ENCODE measurements around the gene DNAJC4. TPM values are rescaled to one million over a fixed set of nuclear protein-coding genes. Genes with fewer than 3 reads are reported as not detected.

DNAJC4 gene
- polyA plus RNA-seq, 3 donors, result 25.5 to 78.9 (median 32.5) TPM

- TF ChIP-seq CTCF (IDR thresholded peaks at IDR 0.05), result no peak
- Mint-ChIP-seq H3K9me3 (no peaks in the 10 kb centered on the region), H3K4me1 (peaks cover 36% of the 10 kb centered on the region), H3K36me3 (peaks cover 33 to 56% of the 10 kb centered on the region in 2 donors), H3K4me3 (no peak overlapping the region), H3K27me3 (ENCODE audit: low read depth in 3 of 3) (peaks cover 0 to 1% (median 0%) of the 10 kb centered on the region in 3 donors), H3K27ac (peak overlapping the region; percentile 18 to 79 (median 48))
- no peaks in the 10 kb centered on the region for H3K27me3 ChIP-seq (ENCODE audit: control insufficient read depth in 2 of 2, insufficient read depth in 2 of 2, low read length in 2 of 2)
- peak in 1 of 3 donors; percentile 4 for DNase-seq
- H3K4me2 ChIP-seq (replicated peaks; ENCODE audit: extremely low read depth, low read length, poor library complexity, severe bottlenecking), result peak overlapping the region; percentile 98
- H2AFZ ChIP-seq (ENCODE audit: insufficient read depth, low read depth, low read length, poor library complexity, severe bottlenecking), result no peak overlapping the region
- H3K36me3 ChIP-seq (replicated peaks in 1 of 2; ENCODE audit: control insufficient read depth in 1 of 2, insufficient read depth in 2 of 2, low read length in 2 of 2), result peaks cover 44 to 46% of the 10 kb centered on the region in 2 donors
- H3K9ac ChIP-seq (ENCODE audit: insufficient read depth, low read length, poor library complexity, severe bottlenecking), result no peak overlapping the region
- H4K20me1 ChIP-seq (ENCODE audit: insufficient read depth, low read length), result peaks cover 54% of the 10 kb centered on the region
- peak overlapping the region; percentile 12 to 92 for H3K27ac ChIP-seq (ENCODE audit: low read depth in 1 of 2, low read length in 2 of 2)
- intact Hi-C loops (cut with micrococcal nuclease), result no loop called here
- no peaks in the 10 kb centered on the region for H3K9me3 ChIP-seq (replicated peaks in 1 of 2; ENCODE audit: control insufficient read depth in 1 of 2, insufficient read depth in 1 of 2, low read length in 2 of 2)
- peak overlapping the region in 1 of 3 experiments; percentile 96 for H3K4me3 ChIP-seq (replicated peaks in 1 of 3; ENCODE audit: low read depth in 2 of 3, low read length in 3 of 3)
- peaks cover 41% of the 10 kb centered on the region for H3K79me2 ChIP-seq (ENCODE audit: insufficient read depth, low read length)
- peaks cover 32 to 43% of the 10 kb centered on the region in 2 donors for H3K4me1 ChIP-seq (ENCODE audit: control insufficient read depth in 1 of 2, insufficient read depth in 2 of 2, low read length in 2 of 2)
- WGBS (ENCODE audit: insufficient coverage), result 93% methylated on average over 17 of the region's 17 CpGs
Measured at GRCh38 chr11:64224151-64224890, 6.0 kb upstream of the DNAJC4 start.

DNA sequence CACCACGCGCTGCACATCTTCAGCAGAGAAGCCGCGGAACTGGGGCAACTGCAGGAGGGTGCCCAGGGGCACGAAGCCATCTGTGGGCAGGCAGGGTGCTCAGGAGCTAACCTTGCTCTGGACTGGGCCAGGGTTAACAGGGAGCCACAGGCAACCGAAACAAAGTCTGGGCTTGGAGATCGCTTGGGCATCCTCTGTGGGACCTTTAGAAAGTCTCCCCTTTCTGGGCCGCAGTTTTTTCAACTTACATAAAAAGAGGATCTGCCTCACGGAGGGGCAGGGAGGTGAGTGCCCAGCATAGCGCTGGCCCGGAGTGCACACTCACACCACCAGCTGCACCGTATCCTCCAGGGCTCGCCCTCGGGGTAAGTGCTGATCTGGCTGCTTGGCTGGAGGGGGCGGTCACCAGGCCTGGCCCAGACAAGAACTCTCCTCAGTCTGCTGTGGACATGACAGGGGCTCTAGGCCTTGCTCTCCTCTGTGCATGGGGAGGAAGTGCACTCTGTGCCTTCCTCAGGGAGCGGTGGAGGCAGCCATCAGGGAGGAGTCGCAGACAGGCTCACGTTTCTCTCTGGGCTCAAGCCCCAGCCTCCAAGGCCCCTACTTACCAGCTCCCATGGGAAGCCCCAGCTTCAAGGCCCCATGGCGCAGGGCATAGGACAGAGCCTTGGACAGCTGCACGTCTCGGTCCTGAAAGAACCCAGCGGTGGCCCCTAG, 5.3 kb upstream of the DNAJC4 start:
- intact Hi-C loops (cut with micrococcal nuclease), result no loop called here
- H3K27me3 ChIP-seq (ENCODE audit: control insufficient read depth in 2 of 2, insufficient read depth in 2 of 2, low read length in 2 of 2), result no peaks in the 10 kb centered on the region
- peak overlapping the region; percentile 15 to 92 for H3K27ac ChIP-seq (ENCODE audit: low read depth in 1 of 2, low read length in 2 of 2)
- H4K20me1 ChIP-seq (ENCODE audit: insufficient read depth, low read length), result peaks cover 47% of the 10 kb centered on the region
- Mint-ChIP-seq H3K27me3 (ENCODE audit: low read depth in 3 of 3) (peaks cover 0 to 1% (median 0%) of the 10 kb centered on the region in 3 donors), H3K4me1 (peaks cover 42% of the 10 kb centered on the region), H3K9me3 (no peaks in the 10 kb centered on the region), H3K4me3 (peak overlapping the region; percentile 68 to 81), H3K36me3 (peaks cover 28 to 51% of the 10 kb centered on the region in 2 donors), H3K27ac (peak overlapping the region; percentile 35 to 95 (median 77))
- peak overlapping the region; percentile 98 for H3K4me2 ChIP-seq (replicated peaks; ENCODE audit: extremely low read depth, low read length, poor library complexity, severe bottlenecking)
- H3K4me3 ChIP-seq (replicated peaks in 1 of 3; ENCODE audit: low read depth in 2 of 3, low read length in 3 of 3), result peak overlapping the region; percentile 65 to 97 (median 96)
- WGBS (ENCODE audit: insufficient coverage), result 86% methylated on average over 11 of the region's 22 CpGs
- H3K36me3 ChIP-seq (replicated peaks in 1 of 2; ENCODE audit: control insufficient read depth in 1 of 2, insufficient read depth in 2 of 2, low read length in 2 of 2), result peaks cover 37 to 39% of the 10 kb centered on the region in 2 donors
- H2AFZ ChIP-seq (ENCODE audit: insufficient read depth, low read depth, low read length, poor library complexity, severe bottlenecking), result no peak overlapping the region
- H3K79me2 ChIP-seq (ENCODE audit: insufficient read depth, low read length), result peaks cover 40% of the 10 kb centered on the region
- H3K4me1 ChIP-seq (ENCODE audit: control insufficient read depth in 1 of 2, insufficient read depth in 2 of 2, low read length in 2 of 2), result peaks cover 39 to 50% of the 10 kb centered on the region in 2 donors
- H3K9ac ChIP-seq (ENCODE audit: insufficient read depth, low read length, poor library complexity, severe bottlenecking), result peak overlapping the region; percentile 84
- no peak for DNase-seq
- no peak for TF ChIP-seq CTCF (IDR thresholded peaks at IDR 0.05)
- H3K9me3 ChIP-seq (replicated peaks in 1 of 2; ENCODE audit: control insufficient read depth in 1 of 2, insufficient read depth in 1 of 2, low read length in 2 of 2), result no peaks in the 10 kb centered on the region
